ENCODE results near the gene BEX2.
"Not testable (repeated sequence)": the region's sequence is repeated elsewhere in the genome, so short reads cannot be mapped to it uniquely, and the experiment has no call there.

BEX2 gene

GRCh38 chrX:103310555-103311398 lies at the start of gene BEX2:
Gene BEX2 (minus strand): TSS chrX:103310990. CDS start chrX:103309976, 1,014 bp downstream.
- TF ChIP-seq TCF4 (CRISPR knock-in tag; IDR thresholded peaks at IDR 0.05; ENCODE audit: borderline replicate concordance) (no peak), ZNF565 (CRISPR knock-in tag; conservative IDR thresholded peaks at IDR 0.05; ENCODE audit: low read depth) (no peak), ZNF8 (CRISPR knock-in tag; IDR thresholded peaks at IDR 0.05) (no peak), OSR1 (CRISPR knock-in tag; IDR thresholded peaks at IDR 0.05) (no peak), RARB (CRISPR knock-in tag; IDR thresholded peaks at IDR 0.05) (no peak), ESRRG (CRISPR knock-in tag; IDR thresholded peaks at IDR 0.05) (no peak), GLIS3 (CRISPR knock-in tag; IDR thresholded peaks at IDR 0.05) (no peak), POU6F1 (CRISPR knock-in tag; IDR thresholded peaks at IDR 0.05; ENCODE audit: borderline replicate concordance, low read depth) (no peak), ZFP3 (CRISPR knock-in tag; IDR thresholded peaks at IDR 0.05) (no peak), BACH2 (CRISPR knock-in tag; IDR thresholded peaks at IDR 0.05; ENCODE audit: borderline replicate concordance) (no peak), ZNF70 (CRISPR knock-in tag; IDR thresholded peaks at IDR 0.05) (no peak), CREB5 (CRISPR knock-in tag; IDR thresholded peaks at IDR 0.05; ENCODE audit: low read depth) (no peak), ZFP30 (CRISPR knock-in tag; IDR thresholded peaks at IDR 0.05) (no peak), PATZ1 (CRISPR knock-in tag; IDR thresholded peaks at IDR 0.05; ENCODE audit: borderline replicate concordance) (no peak), CSDC2 (CRISPR knock-in tag; IDR thresholded peaks at IDR 0.05) (no peak), ARNTL (CRISPR knock-in tag; IDR thresholded peaks at IDR 0.05; ENCODE audit: borderline replicate concordance, low read depth) (no peak), CSRNP3 (CRISPR knock-in tag; IDR thresholded peaks at IDR 0.05) (no peak)
- peak; percentile 98 for ATAC-seq

GRCh38 chrX:103360092-103360491 lies 49.3 kb upstream of the BEX2 start:
- TF ChIP-seq POU6F1 (CRISPR knock-in tag; IDR thresholded peaks at IDR 0.05; ENCODE audit: borderline replicate concordance, low read depth) (no peak), ESRRG (CRISPR knock-in tag; IDR thresholded peaks at IDR 0.05) (no peak), ZNF565 (CRISPR knock-in tag; conservative IDR thresholded peaks at IDR 0.05; ENCODE audit: low read depth) (no peak), TCF4 (CRISPR knock-in tag; IDR thresholded peaks at IDR 0.05; ENCODE audit: borderline replicate concordance) (no peak), TSHZ2 (CRISPR knock-in tag; IDR thresholded peaks at IDR 0.05) (no peak), CSDC2 (CRISPR knock-in tag; IDR thresholded peaks at IDR 0.05) (no peak), BACH2 (CRISPR knock-in tag; IDR thresholded peaks at IDR 0.05; ENCODE audit: borderline replicate concordance) (no peak), ZNF70 (CRISPR knock-in tag; IDR thresholded peaks at IDR 0.05) (no peak)

GRCh38 chrX:103359605-103360004 lies 48.8 kb upstream of the BEX2 start:
- not testable (repeated sequence) for ATAC-seq

More at GRCh38 chrX:103360092-103360491, 49.3 kb upstream of the BEX2 start:
- peak; percentile 12; the same call in 1 of the 3 replicates for ATAC-seq
